ENCODE data around the gene SLC1A7. TPM values are rescaled to one million over a fixed set of nuclear protein-coding genes. Genes with fewer than 3 reads are reported as not detected.

The SLC1A7 gene
- polyA plus RNA-seq, 1 donor from 2014 or later, result not detected

DNA sequence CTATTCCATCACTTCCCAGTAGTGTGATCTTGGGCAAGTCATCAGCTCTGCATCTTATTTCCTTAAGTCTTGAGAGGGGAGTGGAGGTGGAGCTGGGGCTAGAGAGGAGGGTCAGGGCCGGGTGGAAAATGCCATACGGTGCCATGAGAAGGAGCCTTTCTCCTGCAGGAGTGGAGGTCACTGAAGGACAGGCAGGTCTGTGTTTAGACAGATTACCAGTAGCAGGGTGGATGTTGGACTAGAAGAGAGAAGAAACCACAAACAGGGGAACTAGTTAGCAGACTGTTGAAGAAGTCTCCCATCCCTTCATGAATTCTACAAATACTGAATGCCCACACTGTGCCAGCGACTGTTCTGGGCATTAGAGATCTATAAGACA, 40.3 kb upstream of the SLC1A7 start:
- Histone ChIP-seq H3K27ac (ENCODE audit: low read length) (no peak overlapping the region), H3K4me2 (ENCODE audit: low read length) (no peak overlapping the region), H3K9ac (ENCODE audit: low read length) (no peak overlapping the region), H3K9me2 (ENCODE audit: insufficient read depth, low read length) (no peaks in the 10 kb centered on the region), H3K9me3 (ENCODE audit: low read length) (no peaks in the 10 kb centered on the region), H3K36me3 (ENCODE audit: insufficient read depth, low read length) (no peaks in the 10 kb centered on the region), H3K4me3 (ENCODE audit: low read length) (no peak overlapping the region), H3K79me2 (replicated peaks; ENCODE audit: insufficient read depth, low read length) (no peaks in the 10 kb centered on the region), H3K27me3 (ENCODE audit: insufficient read depth, low read depth, low read length) (no peaks in the 10 kb centered on the region), H2AFZ (ENCODE audit: low read depth, low read length) (no peak overlapping the region), H3F3A (ENCODE audit: insufficient read depth, low read length, poor library complexity, severe bottlenecking) (no peaks in the 10 kb centered on the region), H4K20me1 (ENCODE audit: insufficient read depth) (no peaks in the 10 kb centered on the region)
- TF ChIP-seq TAF1 (IDR thresholded peaks at IDR 0.05; ENCODE audit: low read depth) (no peak), MXI1 (conservative IDR thresholded peaks at IDR 0.05; ENCODE audit: poor library complexity, severe bottlenecking) (no peak), EP300 (conservative IDR thresholded peaks at IDR 0.05; ENCODE audit: poor library complexity, severe bottlenecking) (no peak), EZH2 (IDR thresholded peaks at IDR 0.05; ENCODE audit: borderline replicate concordance, insufficient read depth, low read length, poor library complexity, severe bottlenecking) (no peak), REST (IDR thresholded peaks at IDR 0.05; ENCODE audit: borderline replicate concordance) (no peak), CTCF (IDR thresholded peaks at IDR 0.05; ENCODE audit: poor library complexity, severe bottlenecking) (no peak), SMC3 (conservative IDR thresholded peaks at IDR 0.05; ENCODE audit: poor library complexity) (no peak)

DNA sequence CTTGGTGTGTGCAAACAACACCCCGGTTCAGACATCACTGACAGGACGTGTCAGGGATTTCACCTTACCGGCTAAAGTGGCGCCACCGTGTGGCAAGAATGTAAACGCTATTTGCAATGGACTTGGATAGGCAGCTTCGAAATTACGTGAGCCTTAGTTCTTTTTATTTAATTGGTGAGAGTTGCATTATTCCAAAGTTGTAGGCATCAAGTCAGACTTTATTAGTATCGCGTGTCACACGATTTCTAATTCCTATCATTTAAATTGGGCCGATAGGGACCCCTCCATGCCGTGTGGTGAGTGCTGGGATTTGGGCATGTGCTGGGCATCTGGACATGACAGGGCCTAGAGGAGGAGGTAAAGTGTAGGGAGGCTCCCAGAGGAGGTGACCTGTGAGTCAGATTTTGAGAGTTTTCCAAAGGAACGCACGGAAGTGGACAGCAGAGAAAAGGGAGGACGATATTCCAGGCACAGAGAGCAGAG, 39.7 kb upstream of the SLC1A7 start:
- Histone ChIP-seq H3K79me2 (replicated peaks; ENCODE audit: insufficient read depth, low read length) (no peaks in the 10 kb centered on the region), H4K20me1 (ENCODE audit: insufficient read depth) (no peaks in the 10 kb centered on the region), H3K9ac (ENCODE audit: low read length) (no peak overlapping the region), H3K27ac (ENCODE audit: low read length) (no peak overlapping the region), H3K27me3 (ENCODE audit: insufficient read depth, low read depth, low read length) (no peaks in the 10 kb centered on the region), H3K4me2 (ENCODE audit: low read length) (no peak overlapping the region), H3K9me3 (ENCODE audit: low read length) (no peaks in the 10 kb centered on the region), H3K9me2 (ENCODE audit: insufficient read depth, low read length) (no peaks in the 10 kb centered on the region), H3F3A (ENCODE audit: insufficient read depth, low read length, poor library complexity, severe bottlenecking) (no peaks in the 10 kb centered on the region), H3K36me3 (ENCODE audit: insufficient read depth, low read length) (no peaks in the 10 kb centered on the region), H2AFZ (ENCODE audit: low read depth, low read length) (no peak overlapping the region), H3K4me3 (ENCODE audit: low read length) (no peak overlapping the region)
- TF ChIP-seq CTCF (IDR thresholded peaks at IDR 0.05; ENCODE audit: poor library complexity, severe bottlenecking), result peak; percentile 84
- TF ChIP-seq EP300 (conservative IDR thresholded peaks at IDR 0.05; ENCODE audit: poor library complexity, severe bottlenecking), result no peak
- peak; percentile 85 for TF ChIP-seq SMC3 (conservative IDR thresholded peaks at IDR 0.05; ENCODE audit: poor library complexity)
- peak; percentile 75 for TF ChIP-seq RAD21 (conservative IDR thresholded peaks at IDR 0.05)
- no peak for TF ChIP-seq MXI1 (conservative IDR thresholded peaks at IDR 0.05; ENCODE audit: poor library complexity, severe bottlenecking)
- no peak for TF ChIP-seq REST (IDR thresholded peaks at IDR 0.05; ENCODE audit: borderline replicate concordance)
